AG04449 (cell line): ENCODE measurements around the gene RILP.

Experiments used
- CTCF ChIA-PET: fragments of 350-600 bp; formaldehyde crosslinking; extraction: SDS; loops from one replicate; lab custom pipeline; 2021; ENCODE audit warnings: antibody characterized with exemption; lab: Yijun Ruan, JAX
- POLR2A ChIA-PET: fragments of 400-600, 350-600 bp; formaldehyde crosslinking; extraction: SDS; loops from one replicate; lab custom pipeline; 2020; ENCODE audit warnings: antibody characterized with exemption, inconsistent platforms; lab: Yijun Ruan, JAX
- DNase-seq: peaks from one replicate; pipeline ENCODE4 v3.0.0-alpha.2; 2010; ENCODE audit warnings: low read depth, low spot score
- H3K4me3 ChIP-seq: 2 replicates; pipeline ENCODE4 v1.5.1; 2011; ENCODE audit warnings: low read depth, mild to moderate bottlenecking, control low read depth, low read length
- CTCF ChIP-seq: IDR thresholded peaks from one replicate; pipeline ENCODE4 v1.5.1; 2011; ENCODE audit warnings: mild to moderate bottlenecking, moderate library complexity, low read length, control low read depth, inconsistent platforms; ENCODE audit not compliant: insufficient read depth; ENCODE audit errors: missing control alignments

RILP gene

GRCh38 chr17:1634841-1635650 is 14.6 kb downstream of the RILP start:
- H3K4me3 ChIP-seq, result no peak overlapping the region
- ChIA-PET POLR2A (no interaction called here), CTCF (interaction anchor here (0.7 kb wide), 1 partner anchor 13 kb away, joined by 3 read pairs; no protein-coding TSS in a partner anchor)
- TF ChIP-seq CTCF, result no peak
- DNase-seq, result no peak

- no peak overlapping the region for H3K4me3 ChIP-seq
- ChIA-PET POLR2A (interaction anchor here (0.8 to 1.6 kb wide), 2 partner anchors 56 to 121 kb away, joined by 3 read pairs; no protein-coding TSS in a partner anchor), CTCF (interaction anchor here (0.6 to 2.8 kb wide), 14 partner anchors 8 to 371 kb away, joined by 3 to 22 read pairs (median 4); partner anchors contain the start of gene INPP5K)
- no peak for DNase-seq
- no peak for TF ChIP-seq CTCF
These were observed 19.0 kb downstream of the RILP start for GRCh38 chr17:1630662-1631061.

- ChIA-PET CTCF (interaction anchor here (0.6 to 1.8 kb wide), 16 partner anchors 9 to 370 kb away, joined by 3 to 22 read pairs (median 4); partner anchors contain the start of gene INPP5K), POLR2A (interaction anchor here (1.6 kb wide), 1 partner anchor 55 kb away, joined by 3 read pairs; no protein-coding TSS in a partner anchor)
- H3K4me3 ChIP-seq, result peak overlapping the region; percentile 71
- TF ChIP-seq CTCF, result peak; percentile 66
- no peak for DNase-seq
These were observed 20.0 kb downstream of the RILP start for GRCh38 chr17:1629504-1630310.

- CTCF ChIA-PET, result interaction anchor here (0.9 to 1.8 kb wide), 11 partner anchors 10 to 370 kb away, joined by 3 to 22 read pairs (median 4); partner anchors contain the start of genes INPP5K and RILP
- H3K4me3 ChIP-seq, result peak overlapping the region; percentile 71
- peak; percentile 36 for DNase-seq
- POLR2A ChIA-PET, result interaction anchor here (1.6 kb wide), 1 partner anchor 55 kb away, joined by 3 read pairs; no protein-coding TSS in a partner anchor
- TF ChIP-seq CTCF, result peak; percentile 18
These were observed 20.7 kb downstream of the RILP start for GRCh38 chr17:1628856-1629503.

- POLR2A ChIA-PET, result no interaction called here
- TF ChIP-seq CTCF, result no peak
- H3K4me3 ChIP-seq, result peak within 1 kb of the TSS; percentile 71
- no peak for DNase-seq
- CTCF ChIA-PET, result interaction anchor here (1.0 to 1.4 kb wide), 4 partner anchors 11 to 54 kb away, joined by 4 to 7 read pairs (median 4); partner anchors contain the start of gene RILP
These were observed 21.4 kb downstream of the RILP start, which contains the start of gene SLC43A2 for GRCh38 chr17:1627982-1628855. SLC43A2 (minus strand) TSS chr17:1628834; CDS start chr17:1627874, 960 bp downstream.
